ENCODE results near the gene CSTB.

Gene CSTB

GRCh38 chr21:43810505-43811261 is 34.6 kb upstream of the CSTB start:
- peak; percentile 89 to 99 for DNase-seq (ENCODE audit: low read depth in 2 of 2)

GRCh38 chr21:43809853-43810504 is 33.9 kb upstream of the CSTB start:
- DNase-seq (ENCODE audit: low read depth in 2 of 2) = no peak

GRCh38 chr21:43809346-43809799 is 33.3 kb upstream of the CSTB start:
- no peak for DNase-seq (ENCODE audit: low read depth in 2 of 2)

GRCh38 chr21:43808832-43809251 is 32.7 kb upstream of the CSTB start:
- DNase-seq (ENCODE audit: low read depth in 2 of 2) = no peak

GRCh38 chr21:43808367-43808766 is 32.3 kb upstream of the CSTB start:
- no peak for DNase-seq (ENCODE audit: low read depth in 2 of 2)

- DNase-seq (ENCODE audit: low read depth in 2 of 2) = no peak
Measured at GRCh38 chr21:43806017-43806710, 30.1 kb upstream of the CSTB start.

- DNase-seq (ENCODE audit: low read depth in 2 of 2) = no peak
Measured at GRCh38 chr21:43805275-43805800, 29.2 kb upstream of the CSTB start.

- DNase-seq (ENCODE audit: low read depth in 2 of 2) = no peak
Measured at GRCh38 chr21:43803558-43804300, 27.6 kb upstream of the CSTB start.

- DNase-seq (ENCODE audit: low read depth in 2 of 2) = no peak
Measured at GRCh38 chr21:43802713-43803313, 26.7 kb upstream of the CSTB start.

GRCh38 chr21:43801006-43801783 is 25.1 kb upstream of the CSTB start:
- DNase-seq (ENCODE audit: low read depth in 2 of 2) = no peak

- DNase-seq (ENCODE audit: low read depth in 2 of 2) = no peak
Measured at GRCh38 chr21:43800566-43800965, 24.5 kb upstream of the CSTB start.

- DNase-seq (ENCODE audit: low read depth in 2 of 2) = no peak
Measured at GRCh38 chr21:43800124-43800523, 24.0 kb upstream of the CSTB start.

GRCh38 chr21:43799301-43799840 is 23.3 kb upstream of the CSTB start:
- DNase-seq (ENCODE audit: low read depth in 2 of 2) = no peak

GRCh38 chr21:43797925-43798715 is 22.0 kb upstream of the CSTB start:
- DNase-seq (ENCODE audit: low read depth in 2 of 2) = no peak

- no peak for DNase-seq (ENCODE audit: low read depth in 2 of 2)
Measured at GRCh38 chr21:43797415-43797814, 21.3 kb upstream of the CSTB start.

GRCh38 chr21:43794857-43795256 is 18.7 kb upstream of the CSTB start:
- no peak for DNase-seq (ENCODE audit: low read depth in 2 of 2)

- no peak for DNase-seq (ENCODE audit: low read depth in 2 of 2)
Measured at GRCh38 chr21:43794311-43794710, 18.2 kb upstream of the CSTB start.

- no peak for DNase-seq (ENCODE audit: low read depth in 2 of 2)
Measured at GRCh38 chr21:43793243-43793642, 17.1 kb upstream of the CSTB start.

GRCh38 chr21:43792406-43792805 is 16.3 kb upstream of the CSTB start:
- DNase-seq (ENCODE audit: low read depth in 2 of 2) = no peak
